Cortex of kidney (tissue), 1 donor: Measurements from ENCODE around the gene SIRT7.
"Not testable (repeated sequence)": the region's sequence is repeated elsewhere in the genome, so short reads cannot be mapped to it uniquely, and the experiment has no call there.

Experiments used
- DNase-seq: peaks from one replicate; lab custom pipeline; 2025; lab: John Stamatoyannopoulos, UW

Gene SIRT7

GRCh38 chr17:81920612-81921536 lies 2.9 kb upstream of the SIRT7 start:
- DNase-seq, result no peak

GRCh38 chr17:81918832-81919545 lies 1.0 kb upstream of the SIRT7 start:
- DNase-seq, result no peak

GRCh38 chr17:81918333-81918669 lies 325 bp upstream of the SIRT7 start:
- DNase-seq, result not testable (repeated sequence)

- no peak for DNase-seq
These were observed 1.6 kb downstream of the SIRT7 start for GRCh38 chr17:81916234-81917001.

GRCh38 chr17:81915331-81915730 lies 2.6 kb downstream of the SIRT7 start:
- no peak for DNase-seq

- DNase-seq, result no peak
These were observed 3.7 kb downstream of the SIRT7 start for GRCh38 chr17:81914103-81914850.

- no peak for DNase-seq
These were observed 4.4 kb downstream of the SIRT7 start for GRCh38 chr17:81913394-81914102.

- DNase-seq, result no peak
These were observed 5.3 kb downstream of the SIRT7 start for GRCh38 chr17:81912441-81913309.

GRCh38 chr17:81911969-81912368 lies 6.0 kb downstream of the SIRT7 start:
- no peak for DNase-seq

GRCh38 chr17:81911277-81911961 lies 6.6 kb downstream of the SIRT7 start, which contains the start of gene PCYT2:
Gene PCYT2, minus strand, starts transcription at chr17:81911399. Its CDS starts 44 bp downstream, at chr17:81911355.
- DNase-seq, result no peak

GRCh38 chr17:81910840-81911276 lies 7.1 kb downstream of the SIRT7 start:
- no peak for DNase-seq

GRCh38 chr17:81909966-81910839 lies 7.8 kb downstream of the SIRT7 start:
- no peak for DNase-seq

- no peak for DNase-seq
These were observed 8.7 kb downstream of the SIRT7 start for GRCh38 chr17:81909231-81909630.

GRCh38 chr17:81908793-81909192 lies 9.2 kb downstream of the SIRT7 start:
- DNase-seq, result no peak

GRCh38 chr17:81907219-81908145 lies 10.5 kb downstream of the SIRT7 start:
- no peak for DNase-seq

- no peak for DNase-seq
These were observed 11.3 kb downstream of the SIRT7 start for GRCh38 chr17:81906476-81907218.
